CD4-positive, alpha-beta T cell treated with Interleukin-17A for 1 hour (primary cell): ENCODE results near the gene MYO5A.
A peak's percentile ranks its signal among the peaks of the same experiment; 100 is the strongest.

Source experiments
- DNase-seq: peaks from one replicate; pipeline ENCODE4 v3.0.0-alpha.2; 2020

The MYO5A gene

GRCh38 chr15:52284164-52284563 is 244.5 kb downstream of the MYO5A start:
- DNase-seq = no peak

- DNase-seq = no peak
Observed at GRCh38 chr15:52283281-52283680, 245.4 kb downstream of the MYO5A start.

- no peak for DNase-seq
Observed at GRCh38 chr15:52282418-52282817, 246.3 kb downstream of the MYO5A start.

- DNase-seq = no peak
Observed at GRCh38 chr15:52281085-52282035, 247.3 kb downstream of the MYO5A start.

GRCh38 chr15:52280326-52281084 is 248.2 kb downstream of the MYO5A start:
- DNase-seq = no peak

GRCh38 chr15:52278636-52279367 is 249.9 kb downstream of the MYO5A start:
- no peak for DNase-seq

- no peak for DNase-seq
Observed at GRCh38 chr15:52278135-52278534, 250.5 kb downstream of the MYO5A start.

GRCh38 chr15:52277575-52277974 is 251.1 kb downstream of the MYO5A start:
- no peak for DNase-seq

- no peak for DNase-seq
Observed at GRCh38 chr15:52276256-52276770, 252.4 kb downstream of the MYO5A start.

- DNase-seq = no peak
Observed at GRCh38 chr15:52263563-52264282, 265.0 kb downstream of the MYO5A start.

- DNase-seq = no peak
Observed at GRCh38 chr15:52262364-52262763, 266.3 kb downstream of the MYO5A start.

GRCh38 chr15:52261498-52262242 is 267.0 kb downstream of the MYO5A start:
- DNase-seq = peak; percentile 70

GRCh38 chr15:52261026-52261425 is 267.7 kb downstream of the MYO5A start:
- DNase-seq = no peak

- no peak for DNase-seq
Observed at GRCh38 chr15:52259503-52259902, 269.2 kb downstream of the MYO5A start.

GRCh38 chr15:52258461-52258860 is 270.2 kb downstream of the MYO5A start:
- DNase-seq = no peak

- DNase-seq = no peak
Observed at GRCh38 chr15:52257734-52258062, 271.0 kb downstream of the MYO5A start.
